ENCODE measurements around the gene POU4F3. TPM values are rescaled to one million over a fixed set of nuclear protein-coding genes. Genes with fewer than 3 reads are reported as not detected.

POU4F3 gene
- total RNA-seq, 2 donors from 2014 or later, result not detected

DNA sequence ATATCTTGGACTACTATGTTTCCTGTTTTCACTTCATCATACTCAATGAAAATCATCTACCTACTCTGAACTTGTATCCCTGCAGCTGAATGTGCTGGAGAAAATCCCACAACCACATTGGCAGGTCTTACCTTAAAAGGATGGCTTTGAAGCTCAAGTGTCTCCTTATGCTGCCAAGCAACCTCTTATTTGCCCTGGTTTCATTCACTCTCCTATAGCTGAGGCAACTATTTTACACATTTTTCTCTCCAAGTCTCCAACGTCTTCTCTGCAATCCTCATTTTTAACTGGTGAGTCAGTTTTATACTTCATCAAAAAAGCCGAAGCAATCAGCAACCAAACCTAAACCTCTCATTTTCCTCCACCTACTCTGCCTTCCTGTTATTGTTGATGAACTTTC is 49.7 kb downstream of the POU4F3 start:
- TF ChIP-seq, protein P1, sequence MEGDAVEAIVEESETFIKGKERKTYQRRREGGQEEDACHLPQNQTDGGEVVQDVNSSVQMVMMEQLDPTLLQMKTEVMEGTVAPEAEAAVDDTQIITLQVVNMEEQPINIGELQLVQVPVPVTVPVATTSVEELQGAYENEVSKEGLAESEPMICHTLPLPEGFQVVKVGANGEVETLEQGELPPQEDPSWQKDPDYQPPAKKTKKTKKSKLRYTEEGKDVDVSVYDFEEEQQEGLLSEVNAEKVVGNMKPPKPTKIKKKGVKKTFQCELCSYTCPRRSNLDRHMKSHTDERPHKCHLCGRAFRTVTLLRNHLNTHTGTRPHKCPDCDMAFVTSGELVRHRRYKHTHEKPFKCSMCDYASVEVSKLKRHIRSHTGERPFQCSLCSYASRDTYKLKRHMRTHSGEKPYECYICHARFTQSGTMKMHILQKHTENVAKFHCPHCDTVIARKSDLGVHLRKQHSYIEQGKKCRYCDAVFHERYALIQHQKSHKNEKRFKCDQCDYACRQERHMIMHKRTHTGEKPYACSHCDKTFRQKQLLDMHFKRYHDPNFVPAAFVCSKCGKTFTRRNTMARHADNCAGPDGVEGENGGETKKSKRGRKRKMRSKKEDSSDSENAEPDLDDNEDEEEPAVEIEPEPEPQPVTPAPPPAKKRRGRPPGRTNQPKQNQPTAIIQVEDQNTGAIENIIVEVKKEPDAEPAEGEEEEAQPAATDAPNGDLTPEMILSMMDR (IDR thresholded peaks at IDR 0.05), result no peak
- Histone ChIP-seq H3K4me1 (ENCODE audit: control insufficient read depth in 1 of 2, low read depth in 2 of 2) (no peaks in the 10 kb centered on the region), H3K36me3 (no peaks in the 10 kb centered on the region), H3K4me3 (no peak overlapping the region), H3K9me3 (no peaks in the 10 kb centered on the region), H3K27ac (no peak overlapping the region), H3K27me3 (replicated peaks; ENCODE audit: insufficient read depth) (no peaks in the 10 kb centered on the region)
- DNase-seq (ENCODE audit: low spot score) (no peak), ATAC-seq (ENCODE audit: insufficient number of reproducible peaks, low FRiP score, low read depth) (no peak)

DNA sequence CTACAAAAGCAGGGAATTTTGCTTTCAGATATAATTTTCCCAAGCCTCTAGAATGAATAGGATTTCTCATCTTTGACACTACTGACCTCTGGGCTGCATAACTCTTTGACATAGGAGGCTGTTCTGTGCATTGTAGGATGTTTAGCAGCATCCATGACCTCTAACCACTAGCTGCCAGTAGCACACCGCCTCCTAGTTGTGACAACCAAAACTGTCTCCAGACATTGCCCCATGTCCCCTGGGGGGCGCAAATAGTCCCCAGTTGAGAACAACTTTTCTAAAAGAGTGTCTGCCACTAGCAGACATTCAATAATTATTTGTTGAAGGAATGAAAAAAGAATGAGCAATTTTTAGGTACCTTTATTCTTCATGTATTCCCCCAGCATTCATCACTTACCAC is 51.8 kb downstream of the POU4F3 start:
- Histone ChIP-seq H3K4me3 (no peak overlapping the region), H3K27ac (no peak overlapping the region), H3K36me3 (no peaks in the 10 kb centered on the region), H3K27me3 (replicated peaks; ENCODE audit: insufficient read depth) (no peaks in the 10 kb centered on the region), H3K9me3 (no peaks in the 10 kb centered on the region), H3K4me1 (ENCODE audit: control insufficient read depth in 1 of 2, low read depth in 2 of 2) (no peaks in the 10 kb centered on the region)
- no peak for DNase-seq (ENCODE audit: low spot score)
- ATAC-seq (ENCODE audit: insufficient number of reproducible peaks, low FRiP score, low read depth), result no peak
- TF ChIP-seq, protein P1 (IDR thresholded peaks at IDR 0.05), result no peak

Other genes with a start within 250 kb of the POU4F3 start
- not detected for gene PLAC8L1, start 233.3 kb upstream of the POU4F3 start, total RNA-seq
- gene LARS1, start 156.2 kb upstream of the POU4F3 start, total RNA-seq, result 100 to 1,000 TPM in 1 of 2 donors, 10 to 100 TPM in 1; 70.4 to 102 TPM
- gene RBM27, start 135.2 kb upstream of the POU4F3 start, total RNA-seq, result 10 to 100 TPM; 34.0 to 35.8 TPM
- gene TCERG1, start 108.5 kb downstream of the POU4F3 start, total RNA-seq, result 100 to 1,000 TPM in 1 of 2 donors, 10 to 100 TPM in 1; 45.2 to 125 TPM
- gene GPR151, start 177.4 kb downstream of the POU4F3 start, total RNA-seq, result not detected